Endothelial cell of umbilical vein (primary cell): ENCODE results near the gene LKAAEAR1. TPM values are rescaled to one million over a fixed set of nuclear protein-coding genes. Genes with fewer than 3 reads are reported as not detected.
A peak's percentile ranks its signal among the peaks of the same experiment; 100 is the strongest.

Experiments
- BruUV-seq: library from RNA; stranded (reverse); fragments of 400-500 nt; replicated peaks from 2 replicates; lab custom pipeline; 2021; lab: Mats Ljungman, UMichigan
- CTCF ChIA-PET: fragments of 300-600, 350-600 bp; sonication (Branson Sonifier 250); formaldehyde crosslinking; loops from one replicate; lab custom pipeline; 2021; ENCODE audit warnings: antibody characterized with exemption, inconsistent platforms; lab: Charles Lee
- POLR2A ChIA-PET: fragments of 300-600, 350-600 bp; sonication (Branson Sonifier 250); formaldehyde crosslinking; loops from one replicate; lab custom pipeline; 2021; ENCODE audit warnings: antibody characterized with exemption, inconsistent platforms; lab: Charles Lee
- DNase-seq: peaks from one replicate; pipeline ENCODE4 v3.0.0-alpha.2; 2011; ENCODE audit warnings: low read depth, low spot score
- FAIRE-seq: peaks from 2 replicates; lab custom pipeline; 2011; peaks lifted over from hg19 to GRCh38; lab: Jason Lieb, UNC
- H2AFZ ChIP-seq: 2 replicates; pipeline ENCODE4 v1.6.0; 2012; ENCODE audit warnings: low read depth, low read length, control low read depth, inconsistent platforms
- H3K27ac ChIP-seq: 2 replicates; pipeline ENCODE4 v1.5.1; 2011; ENCODE audit warnings: low read depth, mild to moderate bottlenecking, control low read depth, low read length, moderate library complexity; ENCODE audit not compliant: insufficient read depth
- H3K27me3 ChIP-seq, 2 experiments: 2 replicates each; pipeline versions ENCODE4 v1.6.0 to v1.6.1; 2011; ENCODE audit warnings: low read length in 2 of 2, mixed read lengths in 1 of 2; ENCODE audit not compliant: control insufficient read depth in 2 of 2, insufficient read depth in 2 of 2
- H3K36me3 ChIP-seq, 2 experiments: 2 replicates in 1 of 2; 3 replicates in 1 of 2; pipeline ENCODE4 v1.5.1; 2011; ENCODE audit warnings: low read length in 2 of 2, mild to moderate bottlenecking in 1 of 2, moderate library complexity in 1 of 2; ENCODE audit not compliant: control insufficient read depth in 2 of 2, insufficient read depth in 2 of 2; ENCODE audit errors: extremely low read depth in 1 of 2
- H3K4me1 ChIP-seq: 3 replicates; pipeline ENCODE4 v1.5.1; 2011; ENCODE audit warnings: mild to moderate bottlenecking, low read length; ENCODE audit not compliant: control insufficient read depth, insufficient read depth; ENCODE audit errors: extremely low read depth
- H3K4me2 ChIP-seq: 2 replicates; pipeline ENCODE4 v1.6.1; 2011; ENCODE audit warnings: low read length, control low read depth, mixed read lengths; ENCODE audit not compliant: insufficient read depth
- H3K4me3 ChIP-seq, 3 experiments: fragments of 200-600 bp in 1 of 3; sonication (generic), shearing (Covaris generic) in 1 of 3; replicated peaks in 1 of 3; 2 replicates each; pipeline ENCODE4 v1.5.1; 2011 to 2016; ENCODE audit warnings: control low read depth in 3 of 3, low read length in 3 of 3, mild to moderate bottlenecking in 2 of 3, inconsistent platforms in 1 of 3, low read depth in 1 of 3, moderate library complexity in 1 of 3; ENCODE audit not compliant: insufficient read depth in 1 of 3
- H3K79me2 ChIP-seq: 2 replicates; pipeline ENCODE4 v1.6.0; 2012; ENCODE audit warnings: low read length, inconsistent platforms; ENCODE audit not compliant: control insufficient read depth, insufficient read depth
- H3K9ac ChIP-seq: replicated peaks from 2 replicates; pipeline ENCODE3; 2011; ENCODE audit warnings: low read length, control low read depth; ENCODE audit not compliant: insufficient read depth; ENCODE audit errors: extremely low read depth
- H3K9me1 ChIP-seq: replicated peaks from 3 replicates; pipeline ENCODE4 v1.6.0; 2011; ENCODE audit warnings: mild to moderate bottlenecking, low read length; ENCODE audit not compliant: control insufficient read depth, insufficient read depth; ENCODE audit errors: extremely low read depth
- H3K9me3 ChIP-seq: replicated peaks from 2 replicates; pipeline ENCODE4 v1.5.1; 2012; ENCODE audit warnings: low read length, inconsistent platforms; ENCODE audit not compliant: control insufficient read depth, insufficient read depth
- H4K20me1 ChIP-seq: replicated peaks from 2 replicates; pipeline ENCODE3; 2011; ENCODE audit warnings: mild to moderate bottlenecking, low read length; ENCODE audit not compliant: control insufficient read depth, insufficient read depth; ENCODE audit errors: extremely low read depth
- FOS ChIP-seq: IDR thresholded peaks from 2 replicates; pipeline ENCODE4 v1.6.1; 2011; ENCODE audit warnings: mild to moderate bottlenecking, low read length, moderate library complexity, borderline replicate concordance; ENCODE audit not compliant: insufficient read depth
- JUN ChIP-seq: IDR thresholded peaks from 2 replicates; pipeline ENCODE4 v1.6.1; 2011; ENCODE audit warnings: borderline replicate concordance, low read depth; ENCODE audit not compliant: insufficient read length, insufficient read depth
- MYC ChIP-seq: IDR thresholded peaks from one replicate; pipeline ENCODE4 v1.6.1; 2011; ENCODE audit warnings: mild to moderate bottlenecking, low read depth, low read length
- POLR2A ChIP-seq: IDR thresholded peaks from 2 replicates; pipeline ENCODE4 v1.6.1; 2012; ENCODE audit warnings: low read depth, mild to moderate bottlenecking, control low read depth, low read length
- POLR2AphosphoS5 ChIP-seq: IDR thresholded peaks from 2 replicates; pipeline ENCODE4 v1.6.1; 2012; ENCODE audit warnings: low read depth, mild to moderate bottlenecking, control low read depth, low read length, moderate library complexity; ENCODE audit not compliant: insufficient read depth
- dilution Hi-C: fragments of 300-500 bp; cut with MboI; formaldehyde crosslinking; loops from one replicate; pipeline ENCODE4 v1.15.0; 2019; ENCODE audit warnings: low sequenced_read_pairs; ENCODE audit not compliant: extremely low pct_ligation_motif_present
- intact Hi-C: fragments of 100-400 bp; cut with micrococcal nuclease; formaldehyde crosslinking; loops from one replicate; pipeline ENCODE4 v1.10.0; 2022
- polyA plus RNA-seq, 4 experiments: library from polyadenylated mRNA; depleted of rRNA in 3 of 4; stranded (reverse) in 3 of 4; unstranded in 1 of 4; fragments of >200 nt; gene quantifications; 2 replicates each; pipeline versions ENCODE4 v1.2.1 to v1.2.3, GENCODE V29; 2011 to 2012; ENCODE audit warnings: missing spikeins in 1 of 4
- total RNA-seq: library from RNA; stranded (reverse); gene quantifications from 2 replicates; pipeline ENCODE4 v1.2.3, GENCODE V29; 2021

Gene LKAAEAR1
- total and polyA plus RNA-seq, 2 donors (not counting 3 experiments of a cell fraction or from before 2014, with no cell fraction given) = 0.29 TPM; not detected in 1

DNA sequence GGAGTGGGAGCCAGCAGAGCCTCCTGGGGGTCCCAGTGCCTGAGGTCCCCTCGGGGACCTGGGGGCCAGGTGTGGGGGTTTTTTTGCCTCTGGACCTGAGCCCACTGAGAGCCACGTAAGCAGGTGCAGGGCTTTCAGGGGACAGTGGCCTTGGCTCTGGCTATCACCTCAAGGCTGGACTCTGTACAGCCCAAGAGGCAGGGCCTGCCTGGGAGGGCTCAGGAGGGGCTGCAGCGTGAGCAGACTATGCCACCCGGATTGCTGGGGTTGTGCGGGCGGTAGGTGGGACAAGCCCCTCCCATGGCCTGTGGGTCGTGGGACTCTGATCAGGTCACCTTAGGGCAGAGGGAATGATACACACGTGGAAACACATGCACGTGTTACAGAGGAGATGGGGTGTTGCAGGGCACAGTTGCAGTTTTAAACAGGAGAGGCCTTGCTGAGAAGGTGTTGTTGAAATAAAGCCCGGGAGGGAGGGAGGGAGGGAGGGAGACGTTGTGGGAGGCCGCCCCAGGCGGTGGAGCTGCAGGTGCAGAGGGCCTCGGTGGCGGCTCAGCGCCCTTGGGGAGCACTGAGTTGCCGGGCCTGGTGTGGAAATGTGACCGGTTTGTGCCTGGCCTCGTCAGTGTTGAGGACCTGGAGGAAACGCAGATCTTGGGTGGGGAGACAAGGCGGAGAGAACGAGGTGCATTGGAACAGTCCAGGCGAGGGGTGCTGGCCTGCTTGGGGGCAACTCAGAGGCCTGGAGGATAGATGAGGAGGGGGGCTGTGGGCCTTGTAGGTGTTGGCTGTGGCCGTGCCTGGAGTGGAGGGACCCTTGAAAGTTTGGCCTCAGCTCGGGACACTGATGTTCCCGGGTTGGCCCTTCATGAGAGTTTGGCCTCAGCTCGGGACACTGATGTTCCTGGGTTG, 18.9 kb downstream of the LKAAEAR1 start:
- H3K4me1 ChIP-seq = peaks cover 18% of the 10 kb centered on the region
- H3K4me2 ChIP-seq = no peak overlapping the region
- no peak overlapping the region for H3K27ac ChIP-seq
- H3K79me2 ChIP-seq = peaks cover 6% of the 10 kb centered on the region
- DNase-seq (no peak), FAIRE-seq (no peak)
- H3K9me3 ChIP-seq = no peaks in the 10 kb centered on the region
- no peaks in the 10 kb centered on the region for H3K27me3 ChIP-seq
- H3K9ac ChIP-seq = no peak overlapping the region
- POLR2A ChIA-PET = no interaction called here
- no peaks in the 10 kb centered on the region for H3K9me1 ChIP-seq
- intact Hi-C loops (loop anchor here (10.0 kb wide), 1 partner anchor 59 kb away; no protein-coding TSS in a partner anchor), dilution Hi-C loops (no loop called here)
- BruUV-seq = no TSS peak
- TF ChIP-seq MYC (no peak), JUN (no peak), POLR2A (no peak), FOS (no peak)
- CTCF ChIA-PET = interaction anchor here (1.2 to 1.5 kb wide), 4 partner anchors 15 to 26 kb away, joined by 3 to 8 read pairs (median 4); partner anchors contain the start of gene OPRL1
- no peak overlapping the region for H3K4me3 ChIP-seq
- no peak overlapping the region for H2AFZ ChIP-seq
- no peaks in the 10 kb centered on the region for H3K36me3 ChIP-seq
- no peaks in the 10 kb centered on the region for H4K20me1 ChIP-seq

DNA sequence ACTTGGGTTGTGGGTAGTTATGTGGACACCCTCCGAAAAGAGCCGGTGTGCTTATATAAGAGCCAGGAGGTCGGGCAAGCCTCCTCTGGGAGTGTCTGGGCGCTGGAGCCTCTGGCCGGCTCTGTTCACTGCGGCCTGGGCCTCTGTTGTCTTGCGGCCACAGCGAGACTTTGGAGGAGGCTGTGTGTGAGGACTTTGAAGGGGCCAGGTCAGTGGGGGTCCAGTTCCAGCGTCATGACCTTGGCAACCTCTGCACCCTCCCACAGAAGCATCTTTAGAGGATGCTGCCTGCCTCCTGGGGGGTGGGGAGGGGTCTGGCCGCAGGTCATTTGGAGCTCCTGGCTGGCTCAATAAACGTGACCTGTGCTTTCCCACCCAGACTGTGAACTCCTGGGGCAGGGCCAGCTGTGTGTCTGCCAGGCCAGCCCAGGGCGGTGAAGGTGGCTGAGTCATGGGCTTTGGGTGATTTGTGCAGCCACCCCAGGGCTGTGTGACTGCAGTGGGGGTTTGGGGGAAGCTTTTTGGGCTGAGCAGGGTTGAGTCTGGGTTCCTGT, 20.0 kb downstream of the LKAAEAR1 start:
- Histone ChIP-seq H4K20me1 (no peaks in the 10 kb centered on the region), H3K27me3 (no peaks in the 10 kb centered on the region), H3K4me2 (peak overlapping the region; percentile 76), H2AFZ (no peak overlapping the region), H3K79me2 (peaks cover 6% of the 10 kb centered on the region), H3K36me3 (no peaks in the 10 kb centered on the region), H3K4me1 (peaks cover 18% of the 10 kb centered on the region), H3K9me3 (no peaks in the 10 kb centered on the region), H3K9me1 (no peaks in the 10 kb centered on the region), H3K9ac (peak overlapping the region; percentile 63), H3K4me3 (peak overlapping the region in 1 of 3 experiments; percentile 72), H3K27ac (no peak overlapping the region)
- POLR2A ChIA-PET = no interaction called here
- intact Hi-C loops (loop anchor here (10.0 kb wide), 1 partner anchor 61 kb away; no protein-coding TSS in a partner anchor), dilution Hi-C loops (no loop called here)
- CTCF ChIA-PET = interaction anchor here (1.4 to 1.5 kb wide), 2 partner anchors 16 to 25 kb away, joined by 4 to 8 read pairs; partner anchors contain the start of gene OPRL1
- DNase-seq = no peak
- TF ChIP-seq POLR2AphosphoS5 (no peak), FOS (peak; percentile 43)
- peak; percentile 8 for FAIRE-seq
- BruUV-seq = no TSS peak
